CD1c-positive myeloid dendritic cell (primary cell): ENCODE measurements around the gene ASXL1.

Experiments
- DNase-seq: peaks from one replicate; pipeline ENCODE4 v3.0.0-alpha.2; 2016; ENCODE audit errors: extremely low spot score

ASXL1 gene

DNA sequence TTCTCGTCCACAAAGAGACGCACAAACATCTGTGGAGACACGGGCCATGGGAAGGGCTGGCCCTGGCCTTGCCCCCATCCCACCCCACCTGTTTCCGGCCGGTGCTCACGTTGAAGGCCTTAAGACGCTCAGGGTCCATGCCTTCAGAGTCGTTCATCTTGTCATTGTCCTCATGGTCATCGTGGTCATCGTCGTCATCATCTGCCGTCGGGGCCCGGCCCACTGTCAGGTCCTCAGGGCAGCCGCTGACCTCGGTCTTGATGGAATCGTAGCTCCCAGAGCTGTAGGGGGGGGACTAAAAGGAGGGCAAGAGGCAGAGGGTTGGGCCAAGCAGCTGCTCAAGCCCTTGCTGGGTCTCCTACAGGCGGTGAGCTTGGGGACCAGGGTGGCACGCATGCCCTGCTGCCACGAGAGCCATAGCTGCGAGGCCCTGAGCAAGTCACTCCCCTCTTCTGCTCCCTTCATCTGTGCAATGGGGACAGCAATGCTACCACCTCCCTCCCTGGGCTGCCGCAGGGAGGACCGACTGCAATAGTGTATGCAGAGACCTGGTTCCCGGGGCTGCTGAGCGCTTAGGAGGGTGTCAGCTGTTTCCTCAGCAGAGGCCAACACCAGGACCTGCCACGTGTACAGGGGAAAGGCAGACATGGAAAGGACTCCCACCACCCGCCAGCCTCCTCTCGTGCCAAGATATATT is 95.5 kb downstream of the ASXL1 start:
- DNase-seq, result no peak

DNA sequence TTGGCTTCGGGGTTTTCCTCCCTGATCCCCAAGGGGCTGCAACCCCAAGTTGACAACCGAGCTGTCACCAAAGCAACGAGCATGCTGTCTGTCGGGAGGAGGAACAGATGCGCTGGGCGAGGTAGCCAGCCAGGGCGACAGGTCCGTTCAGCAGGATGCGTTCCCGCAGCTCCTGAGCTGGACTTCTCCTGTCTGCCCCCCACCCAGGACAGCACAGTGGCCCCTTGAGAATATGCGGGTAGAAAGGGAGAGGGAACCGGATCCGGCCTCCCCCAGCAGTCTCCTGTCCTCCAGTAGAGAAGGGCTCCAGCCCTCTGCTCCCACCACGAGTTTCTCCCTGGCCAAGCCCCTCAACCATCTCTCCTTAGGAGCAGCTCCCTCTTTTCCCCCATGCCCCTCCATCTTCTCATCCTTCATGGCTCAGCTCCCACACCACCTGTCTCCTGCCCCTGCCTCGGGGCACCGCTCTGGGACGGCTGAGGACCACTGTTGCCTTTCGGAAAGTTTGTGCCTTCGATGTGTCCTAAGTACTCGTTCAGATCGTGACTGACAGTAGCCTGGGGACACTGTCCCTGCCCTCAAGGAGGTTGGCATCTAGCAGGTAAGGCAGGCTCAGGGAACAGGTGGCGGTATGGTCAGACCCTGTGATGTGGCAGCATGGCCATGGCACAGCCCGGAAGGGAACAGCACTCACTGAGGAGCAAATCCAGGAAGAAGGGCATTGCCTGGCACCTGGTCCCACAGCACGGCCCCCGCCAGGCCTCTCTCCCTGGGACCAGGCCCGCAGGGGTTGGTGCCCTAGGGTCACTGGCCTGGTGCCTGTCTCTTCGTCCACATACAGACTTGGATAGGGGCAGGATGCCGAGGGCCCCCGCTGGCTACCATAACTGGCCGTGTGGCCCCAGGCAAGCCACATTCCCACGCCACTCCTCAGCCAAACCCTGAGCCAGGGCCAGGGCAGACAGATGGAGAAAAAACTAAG is 96.3 kb downstream of the ASXL1 start:
- no peak for DNase-seq

DNA sequence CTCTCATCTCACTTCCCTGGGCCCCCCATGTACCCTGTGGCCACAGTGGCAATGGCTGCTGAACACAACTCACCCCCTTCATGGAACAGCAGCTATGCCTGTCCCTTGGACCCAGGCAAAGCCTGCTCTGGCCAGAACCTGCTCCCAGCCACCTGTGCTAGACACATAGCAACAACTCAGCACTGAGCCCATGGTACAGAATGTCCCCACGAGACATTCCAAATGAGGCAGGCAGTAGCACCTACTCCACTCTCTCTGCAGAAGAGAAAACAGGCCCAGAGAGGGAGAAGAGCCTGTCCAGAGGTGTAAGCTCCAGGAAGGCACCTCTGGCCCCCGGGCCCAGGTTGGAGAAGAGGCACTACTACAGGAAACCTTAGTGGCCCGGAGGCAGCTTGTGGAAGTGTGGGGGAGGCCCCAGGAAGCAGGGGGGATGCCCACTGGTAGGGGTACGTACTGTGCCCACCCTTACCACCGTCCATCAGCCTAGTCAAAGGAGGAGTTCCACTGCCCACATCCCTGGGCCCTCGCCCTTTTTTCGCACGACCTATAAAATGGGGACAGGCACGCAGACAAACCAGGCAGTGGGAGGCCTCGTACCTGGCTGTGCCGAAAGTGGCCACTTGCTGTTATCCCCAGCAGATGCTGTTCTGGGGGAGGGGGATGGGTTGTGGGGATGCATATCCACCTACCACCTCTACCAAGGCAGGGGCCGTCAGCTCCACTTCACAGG is 97.2 kb downstream of the ASXL1 start:
- DNase-seq, result no peak

DNA sequence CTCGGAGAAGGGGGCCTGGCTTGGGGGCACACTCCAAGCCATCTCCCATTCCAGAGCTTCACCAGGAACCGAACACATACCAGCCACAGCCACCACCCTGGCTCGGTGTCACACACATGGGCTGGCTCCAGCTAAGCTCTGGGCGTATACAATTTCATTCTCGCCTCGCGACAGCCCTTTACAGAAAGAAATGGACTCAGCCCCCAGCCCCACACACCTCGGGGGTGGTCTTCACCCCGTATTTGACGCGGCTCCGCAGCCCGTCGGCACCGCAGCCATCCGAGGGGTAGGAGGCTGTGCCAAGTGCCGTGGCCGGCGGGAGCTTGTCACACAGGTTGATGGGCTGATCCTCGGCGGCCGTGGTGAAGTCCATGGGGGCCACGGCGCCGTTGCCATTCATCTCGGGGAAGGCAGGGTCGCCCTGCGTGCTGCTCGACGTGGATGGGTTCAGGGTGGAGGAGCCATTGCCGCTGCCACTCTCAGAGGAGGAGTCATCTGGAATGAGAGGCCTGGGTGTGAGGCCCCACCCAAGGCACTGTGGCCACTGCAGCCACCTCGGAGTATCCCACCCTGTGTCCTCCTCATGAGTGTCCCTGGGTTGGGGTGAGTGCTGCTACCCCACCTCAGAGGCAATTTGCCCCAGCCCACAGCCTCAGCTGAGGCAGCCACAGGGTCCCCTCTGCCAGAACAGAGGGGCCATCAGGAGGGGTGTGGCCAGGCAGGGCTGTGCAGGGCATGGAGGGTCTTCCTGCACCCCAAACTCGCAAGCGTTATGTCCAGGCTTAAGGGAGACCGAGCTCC is 98.0 kb downstream of the ASXL1 start:
- DNase-seq, result no peak

DNA sequence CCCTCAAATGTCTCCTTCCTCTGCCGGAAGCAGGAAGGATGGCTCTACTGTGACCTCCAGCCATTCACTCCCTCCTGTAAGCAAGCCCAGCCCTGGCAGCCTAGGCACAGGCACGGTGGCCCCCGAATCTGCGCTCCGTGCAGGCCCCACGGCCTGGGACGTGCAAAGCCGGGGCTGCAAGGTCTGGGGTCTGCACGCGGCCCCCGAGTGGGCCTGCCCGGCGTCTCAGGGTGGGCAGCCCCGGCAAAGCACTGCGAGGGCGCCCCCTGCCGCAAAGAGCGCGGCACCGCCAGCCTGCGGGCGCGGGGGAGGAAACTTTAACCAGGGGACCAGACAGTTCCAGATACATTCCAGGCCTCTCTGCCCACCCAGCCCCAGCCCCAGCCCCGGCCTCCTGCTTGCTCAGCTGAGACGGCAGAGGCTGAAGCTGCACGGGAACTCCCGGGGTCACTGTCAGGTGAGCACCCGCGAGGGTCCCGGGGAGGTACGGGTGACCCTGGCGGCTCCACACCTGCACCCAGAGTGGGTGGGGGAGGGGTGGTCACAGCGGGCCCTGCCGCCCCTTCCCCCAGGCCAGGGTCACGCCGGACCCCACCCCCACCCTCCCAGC is 98.8 kb downstream of the ASXL1 start:
- DNase-seq, result peak; percentile 18

DNA sequence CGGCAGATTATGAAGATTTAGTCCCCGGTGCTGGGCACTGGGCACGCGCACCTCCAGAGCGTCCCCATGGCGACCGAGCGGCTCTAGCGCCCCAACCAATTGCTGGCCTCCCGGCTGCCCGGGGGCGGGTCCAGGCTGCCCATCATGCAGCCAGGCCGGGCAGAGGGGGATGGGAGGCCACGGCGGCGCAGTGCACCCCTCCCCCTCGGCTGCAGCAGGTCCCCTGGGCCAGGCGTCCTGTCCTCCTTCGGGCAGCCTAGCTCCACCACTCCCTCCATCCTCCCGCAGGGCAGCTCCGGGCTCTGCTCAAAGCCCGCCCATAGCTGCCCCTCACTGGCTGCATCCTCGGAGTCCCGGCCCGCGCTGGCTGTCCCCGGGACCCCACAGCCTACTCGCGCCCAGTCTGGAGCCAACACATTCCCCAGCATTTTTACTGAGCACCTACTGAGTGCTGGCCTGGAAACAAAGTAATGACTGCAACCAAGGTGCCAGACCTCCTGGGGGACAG is 99.4 kb downstream of the ASXL1 start:
- DNase-seq, result no peak

DNA sequence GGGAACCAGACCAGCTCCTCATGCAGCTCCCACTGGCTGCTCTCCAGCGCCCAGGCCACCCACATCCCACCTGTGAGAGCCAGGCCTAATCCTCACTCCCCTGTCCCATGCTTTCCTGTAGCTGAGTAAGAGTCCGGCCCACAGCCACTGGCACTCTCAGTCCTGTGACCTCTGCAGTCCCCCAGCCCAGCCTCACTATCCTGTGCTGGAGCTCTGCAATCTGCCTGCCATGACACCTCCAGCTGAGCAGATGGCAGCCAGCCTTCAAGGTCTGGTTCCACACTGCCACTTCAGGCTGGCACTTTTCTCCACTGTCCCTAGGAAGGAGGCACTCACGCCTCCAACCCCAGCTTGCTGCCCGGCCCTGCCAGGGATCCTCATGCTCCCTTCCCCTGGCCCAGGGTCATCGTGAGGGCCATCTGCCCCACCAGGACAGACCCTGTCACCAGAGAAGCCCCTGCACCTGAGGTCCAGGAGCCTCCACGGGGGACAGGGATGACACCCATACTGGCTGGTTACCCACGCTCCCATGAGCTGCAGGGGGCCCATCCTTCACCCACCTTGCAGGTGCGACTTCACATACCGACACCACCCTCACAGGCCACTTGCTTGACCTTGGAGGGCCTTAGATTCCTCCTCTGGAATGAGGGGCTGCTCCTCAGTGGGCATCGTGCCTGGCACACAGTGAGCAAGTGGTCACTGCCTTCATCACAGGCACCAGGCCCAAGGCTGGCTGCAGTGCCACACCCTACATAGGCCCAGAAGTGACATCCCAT is 100.1 kb downstream of the ASXL1 start:
- no peak for DNase-seq

DNA sequence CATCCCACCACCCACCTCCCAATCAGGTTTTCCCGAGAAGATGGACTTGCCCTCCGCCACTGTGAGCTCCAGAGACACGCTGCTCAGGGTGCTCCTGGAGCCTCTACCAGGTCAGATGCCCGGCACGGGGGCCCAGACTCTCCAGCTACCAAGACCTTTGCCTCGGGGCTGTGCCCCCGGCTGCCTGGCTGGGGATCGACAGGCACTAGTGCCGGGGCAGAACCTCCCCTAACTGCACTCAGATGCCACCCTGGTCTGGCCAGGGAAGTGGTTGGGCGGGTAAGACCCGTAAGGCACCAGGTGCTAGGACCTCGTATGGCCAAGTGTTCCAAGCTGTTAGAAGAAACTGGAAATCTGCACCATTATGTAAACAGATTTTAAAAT is 100.7 kb downstream of the ASXL1 start:
- DNase-seq, result no peak

DNA sequence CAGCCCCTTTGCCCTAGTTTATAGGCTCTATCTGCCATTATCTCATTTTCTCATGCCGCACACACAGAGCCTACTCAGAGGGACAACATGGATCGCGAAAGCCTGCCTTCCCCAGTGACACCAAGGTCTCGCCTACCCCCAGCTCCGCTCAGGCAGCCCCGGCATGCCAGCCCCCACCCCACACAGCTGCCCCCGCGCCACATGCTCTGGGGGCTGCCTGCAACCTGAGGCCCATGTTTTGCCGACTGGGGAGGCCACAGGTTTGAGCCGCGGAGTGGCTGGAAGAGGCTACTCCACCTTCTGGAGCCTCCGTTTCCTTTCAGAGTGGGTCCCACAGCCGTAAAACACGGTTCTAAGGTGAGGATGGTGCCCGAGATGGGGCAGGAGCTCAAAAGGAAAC is 102.1 kb downstream of the ASXL1 start:
- DNase-seq, result no peak

DNA sequence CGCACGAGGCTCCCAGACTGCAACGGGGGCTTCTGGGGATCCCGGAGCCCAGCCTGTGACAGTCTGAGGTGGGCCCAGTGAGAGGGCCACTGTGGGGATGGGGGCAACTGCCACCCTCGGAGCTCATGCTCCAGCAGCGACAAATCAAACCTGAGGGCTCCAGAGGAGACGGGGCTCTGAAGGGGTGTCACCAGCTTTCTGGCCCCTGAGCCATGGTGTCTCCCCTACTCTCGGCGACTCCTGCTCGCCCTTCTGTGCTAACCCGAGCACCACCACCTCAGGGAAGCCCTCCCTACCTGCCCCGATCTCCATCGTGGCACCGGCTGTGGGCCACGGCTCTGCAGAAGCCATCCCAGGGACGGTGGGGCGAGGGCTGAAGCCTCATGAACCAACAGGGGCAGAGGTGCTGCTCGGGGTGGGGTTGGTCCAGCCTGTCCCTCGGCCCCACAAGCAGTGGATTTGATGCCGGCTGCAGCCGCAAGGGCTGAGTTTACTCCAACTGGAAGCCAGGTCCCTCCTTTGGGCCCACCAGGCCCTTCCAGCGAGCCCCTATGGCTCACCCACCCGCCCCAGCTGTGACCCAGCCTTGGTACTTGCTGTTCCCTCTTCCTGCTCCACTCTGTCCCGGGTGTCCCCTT is 102.7 kb downstream of the ASXL1 start:
- no peak for DNase-seq

DNA sequence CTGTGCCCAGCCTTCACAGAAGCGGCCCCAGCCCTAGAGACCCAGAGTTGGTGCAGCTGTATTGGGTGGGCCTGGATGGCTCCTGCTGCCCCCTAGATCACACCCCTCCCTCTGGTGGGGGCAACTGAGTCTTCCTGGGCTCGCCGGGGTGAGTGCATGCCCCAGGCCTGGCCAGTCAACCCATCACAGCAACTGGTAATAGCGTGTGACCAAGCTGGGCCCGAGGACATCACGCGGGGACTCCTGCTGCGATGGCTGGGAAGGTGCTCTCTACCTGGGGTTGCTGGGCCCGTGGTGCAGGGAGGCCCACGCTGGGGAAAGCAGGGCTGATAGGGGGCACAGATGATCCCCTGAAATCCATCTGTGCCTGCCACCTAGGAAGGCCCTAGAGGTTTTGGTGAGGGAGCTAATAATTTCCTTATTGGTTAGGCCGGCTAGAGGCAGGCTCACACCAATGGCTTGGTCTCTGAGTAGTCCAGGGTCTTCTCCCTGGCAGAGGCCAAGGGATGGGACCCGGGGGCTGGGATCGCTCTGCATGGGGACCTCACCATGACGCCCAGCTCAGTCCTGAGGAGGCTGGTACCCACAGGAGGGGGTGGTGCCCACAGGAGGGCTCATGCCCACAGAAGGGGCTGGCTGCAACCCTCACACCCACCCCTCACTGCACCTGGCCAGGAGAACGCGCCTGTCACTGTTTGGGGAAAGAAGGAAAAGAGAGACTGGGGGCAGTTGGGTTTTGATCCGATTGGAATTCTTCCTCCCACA is 103.9 kb downstream of the ASXL1 start:
- no peak for DNase-seq

DNA sequence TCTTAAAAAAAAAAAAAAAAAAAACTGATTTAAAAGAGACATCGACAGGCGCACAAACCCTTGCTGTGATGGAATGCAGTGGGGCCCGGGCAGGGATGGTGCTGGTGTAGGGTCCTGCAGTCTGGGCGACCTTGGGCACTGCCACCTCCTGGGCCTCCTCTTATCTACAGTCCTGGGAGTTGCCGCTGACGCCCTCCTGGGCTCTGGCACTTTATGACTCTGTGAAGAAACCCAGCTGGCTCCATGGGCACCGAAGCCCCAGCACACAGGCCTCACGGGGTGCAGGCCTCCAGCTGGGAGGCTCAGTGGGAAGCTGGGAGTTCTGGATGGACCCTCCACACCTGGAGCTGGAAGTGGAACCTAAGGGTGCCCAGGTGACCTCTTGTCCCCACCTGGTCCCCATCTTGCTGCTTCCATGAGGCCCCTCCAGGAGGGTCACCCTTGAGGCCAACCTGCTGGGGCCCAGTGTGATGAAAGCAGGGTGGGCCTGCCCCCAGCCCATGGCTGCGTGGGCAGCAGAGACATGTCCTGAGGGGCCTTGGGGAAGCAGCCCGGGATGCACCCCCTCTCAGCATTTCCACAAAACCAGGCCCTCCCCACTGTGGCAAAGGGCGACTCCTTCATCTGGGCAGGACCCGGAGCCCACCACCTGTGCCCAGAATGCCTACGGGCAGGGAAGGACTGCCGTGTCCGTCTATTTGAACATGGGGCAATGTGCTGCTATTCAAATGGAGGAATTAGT is 104.9 kb downstream of the ASXL1 start:
- no peak for DNase-seq

DNA sequence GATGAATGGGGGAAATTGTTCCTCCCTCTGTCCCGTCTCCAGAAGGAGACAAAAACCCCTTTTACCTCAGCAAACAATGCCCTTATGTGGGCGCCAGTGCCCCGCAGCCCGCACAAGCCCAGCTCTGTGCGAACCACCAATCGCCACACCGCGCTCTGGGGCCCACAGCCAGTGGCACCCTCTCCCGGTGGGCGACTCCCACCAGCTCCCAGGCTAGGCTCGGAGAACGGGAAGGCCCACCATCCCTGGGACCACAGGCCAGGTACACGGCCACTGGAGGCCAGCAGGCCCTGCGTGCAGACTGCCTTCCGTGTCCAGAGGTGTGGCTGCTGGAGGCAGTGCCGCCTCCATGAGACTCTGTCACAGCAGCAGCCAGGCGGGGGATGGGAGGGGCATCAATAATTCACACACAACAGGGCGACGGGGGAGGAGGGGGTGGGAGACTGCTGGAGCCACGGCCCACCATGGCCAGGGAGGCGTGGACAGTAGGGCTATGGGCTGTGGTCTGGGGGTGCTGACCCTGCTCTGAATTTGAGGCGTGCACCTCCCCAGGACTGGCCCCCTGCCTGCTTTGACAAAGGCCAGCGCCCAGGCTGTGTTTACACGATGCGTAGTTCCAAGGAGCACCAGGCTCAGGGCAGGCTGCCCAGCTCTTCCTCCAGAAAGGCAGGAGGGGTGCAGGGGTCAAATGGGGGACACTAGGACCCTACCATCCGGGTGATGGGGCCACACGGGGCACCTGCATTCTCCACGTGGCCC is 105.7 kb downstream of the ASXL1 start:
- DNase-seq, result no peak

DNA sequence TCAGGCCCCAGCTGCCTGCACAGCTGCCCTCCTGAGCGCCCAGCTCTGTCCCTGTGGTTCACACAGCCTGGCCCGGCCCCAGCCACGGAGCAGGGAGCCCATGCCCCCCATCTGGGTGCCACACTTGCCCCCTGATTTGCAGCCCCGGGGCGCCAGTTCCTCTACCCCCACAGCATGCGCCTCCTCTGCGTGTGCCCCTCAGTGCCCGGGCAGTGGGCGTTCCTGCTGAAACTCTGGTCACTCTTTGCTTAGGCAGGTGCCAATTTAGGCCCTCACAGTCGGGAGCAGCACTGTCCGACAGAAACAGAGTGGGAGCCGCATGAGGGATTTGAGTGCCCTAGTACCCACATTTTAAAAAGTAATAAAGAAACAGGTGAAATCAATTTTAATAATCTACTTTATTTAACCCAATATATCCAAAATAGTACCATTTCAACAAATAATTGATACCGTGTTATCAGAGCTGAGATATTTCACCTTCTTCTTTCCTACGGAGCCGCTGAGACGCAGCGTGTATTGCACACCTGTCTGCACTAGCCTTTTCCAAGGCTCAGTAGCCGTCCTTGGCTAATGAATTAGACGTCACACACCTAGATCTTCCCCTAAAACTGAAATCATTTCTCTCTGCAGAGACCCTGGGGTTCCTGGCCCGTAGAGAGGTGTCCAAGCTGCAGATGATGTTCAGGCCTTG is 106.4 kb downstream of the ASXL1 start:
- no peak for DNase-seq

DNA sequence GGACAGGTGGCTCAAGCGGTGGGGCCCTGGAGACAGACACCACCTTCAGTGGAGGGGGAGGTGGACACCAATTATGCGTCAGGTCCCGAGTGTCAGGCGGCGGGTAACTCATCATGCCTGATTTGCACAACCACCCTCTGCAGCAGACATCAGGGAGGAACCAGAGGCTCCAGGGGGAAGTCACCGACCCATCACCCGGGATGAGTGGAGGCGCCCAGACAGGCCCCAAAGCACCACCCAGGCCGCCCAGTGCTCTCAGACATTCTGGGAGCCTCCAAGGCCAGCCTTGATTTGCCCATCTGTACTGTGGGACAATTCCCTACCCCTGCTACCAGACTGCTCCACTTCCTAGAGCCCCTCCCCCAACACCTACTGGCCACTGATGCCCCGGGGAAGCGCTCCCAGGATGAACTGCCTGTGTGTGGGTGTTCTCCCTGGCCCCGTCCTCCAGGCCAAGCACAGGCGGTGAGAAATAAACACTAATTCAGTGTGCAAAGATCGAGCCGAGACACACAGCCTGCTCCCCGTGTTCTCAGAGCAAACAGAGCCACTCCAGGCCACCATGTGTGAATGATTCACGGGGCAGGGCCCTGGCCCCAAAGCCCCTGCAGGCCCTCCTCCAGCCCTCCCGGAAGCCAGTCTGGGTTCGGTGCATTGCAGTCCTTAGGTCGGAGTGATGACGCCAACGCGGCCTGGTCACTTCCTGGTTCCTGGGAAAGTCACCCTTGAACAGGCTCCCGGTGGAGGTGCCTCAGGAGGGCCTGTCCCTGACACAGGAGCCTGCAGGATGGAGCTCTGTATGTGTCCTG is 107.2 kb downstream of the ASXL1 start:
- DNase-seq, result peak; percentile 47
